HCT116 (cell line): Measurements from ENCODE around the gene RGS7. TPM values are rescaled to one million over a fixed set of nuclear protein-coding genes. Genes with fewer than 3 reads are reported as not detected.

Experiments
- ATAC-seq: fragments of 200-7000 bp; cut with Tn5 transposase; 2 replicates; pipeline ENCODE4 v1.9.1; 2020; ENCODE audit warnings: mild to moderate bottlenecking, moderate library complexity
- BruUV-seq: library from RNA; stranded (reverse); fragments of 400-500 nt; replicated peaks from 2 replicates; lab custom pipeline; 2021; lab: Mats Ljungman, UMichigan
- CTCF ChIA-PET: fragments of 300-600 bp; sonication (Branson Sonifier 250); formaldehyde crosslinking; loops from one replicate; lab custom pipeline; 2021; ENCODE audit warnings: antibody characterized with exemption; lab: Charles Lee
- POLR2A ChIA-PET: fragments of 300-600, 350-600 bp; sonication (Branson Sonifier 250); formaldehyde crosslinking; loops from one replicate; lab custom pipeline; 2021; ENCODE audit warnings: antibody characterized with exemption; lab: Charles Lee
- RAD21 ChIA-PET, 2 experiments: fragments of 300-600 bp; sonication (Branson Sonifier 250); formaldehyde crosslinking; loops; one replicate each; lab custom pipeline; 2023; ENCODE audit warnings: low total read pairs in 2 of 2; ENCODE audit not compliant: uncharacterized antibody in 2 of 2, unreplicated experiment in 2 of 2, low non-redundant PET in 1 of 2; lab: Charles Lee
- DNase-seq: peaks from one replicate; pipeline ENCODE4 v3.0.0-alpha.2; 2010; ENCODE audit warnings: low read depth, low spot score
- H2AFZ ChIP-seq: fragments of 200-600 bp; shearing (Covaris generic), sonication (generic); 2 replicates; pipeline ENCODE4 v1.6.1; 2017; ENCODE audit warnings: low read depth, mixed run types, mixed read lengths, antibody characterized with exemption, low read length; ENCODE audit not compliant: poor library complexity, severe bottlenecking
- H3K27ac ChIP-seq: 2 replicates; pipeline ENCODE4 v1.5.1; 2012; ENCODE audit warnings: low read depth, low read length
- H3K27me3 ChIP-seq: fragments of 200-600 bp; sonication (generic); 2 replicates; pipeline ENCODE4 v1.6.1; 2016; ENCODE audit warnings: mixed run types, low read length, mixed read lengths; ENCODE audit not compliant: insufficient read depth
- H3K36me3 ChIP-seq, 2 experiments: fragments of 200-500 bp in 1 of 2; fragments of 200-600 bp in 1 of 2; sonication (Bioruptor generic) in 1 of 2; sonication (generic) in 1 of 2; 2 replicates each; pipeline versions ENCODE4 v1.5.1 to v1.6.1; 2014 to 2016; ENCODE audit warnings: low read length in 2 of 2, inconsistent platforms in 1 of 2, mixed read lengths in 1 of 2, mixed run types in 1 of 2; ENCODE audit not compliant: insufficient read depth in 2 of 2, control insufficient read depth in 1 of 2
- H3K4me1 ChIP-seq, 2 experiments: fragments of 200-600 bp in 1 of 2; sonication (generic) in 1 of 2; 2 replicates each; pipeline versions ENCODE4 v1.5.1 to v1.6.1; 2012 to 2017; ENCODE audit warnings: low read length in 2 of 2, inconsistent platforms in 1 of 2, mild to moderate bottlenecking in 1 of 2, mixed read lengths in 1 of 2, mixed run types in 1 of 2, moderate library complexity in 1 of 2; ENCODE audit not compliant: insufficient read depth in 2 of 2, control insufficient read depth in 1 of 2
- H3K4me2 ChIP-seq: fragments of 200-600 bp; sonication (generic); 2 replicates; pipeline ENCODE4 v1.6.1; 2017; ENCODE audit warnings: mixed run types, low read length, mixed read lengths
- H3K4me3 ChIP-seq, 2 experiments: fragments of 200-600 bp in 1 of 2; sonication (generic) in 1 of 2; replicated peaks in 1 of 2; 2 replicates each; pipeline ENCODE4 v1.5.1; 2011 to 2016; ENCODE audit warnings: low read length in 2 of 2, control low read depth in 1 of 2, low read depth in 1 of 2, mild to moderate bottlenecking in 1 of 2, mixed read lengths in 1 of 2, mixed run types in 1 of 2
- H3K79me2 ChIP-seq: fragments of 200-600 bp; sonication (generic); 2 replicates; pipeline ENCODE4 v1.6.1; 2017; ENCODE audit warnings: mild to moderate bottlenecking, mixed run types, low read length, moderate library complexity, mixed read lengths; ENCODE audit not compliant: insufficient read depth
- H3K9ac ChIP-seq: fragments of 200-600 bp; sonication (generic); 2 replicates; pipeline ENCODE4 v1.6.1; 2016; ENCODE audit warnings: low read length, mixed read lengths
- H3K9me2 ChIP-seq: fragments of 200-600 bp; sonication (generic), shearing (Covaris generic); 2 replicates; pipeline ENCODE4 v1.6.1; 2017; ENCODE audit warnings: mixed run types, mild to moderate bottlenecking, moderate library complexity; ENCODE audit not compliant: insufficient read depth
- H3K9me3 ChIP-seq, 2 experiments: fragments of 200-500 bp in 1 of 2; fragments of 200-600 bp in 1 of 2; sonication (Bioruptor generic) in 1 of 2; sonication (generic) in 1 of 2; 2 replicates each; pipeline ENCODE4 v1.6.1; 2014 to 2017; ENCODE audit warnings: low read length in 2 of 2, mixed read lengths in 2 of 2, inconsistent platforms in 1 of 2, low read depth in 1 of 2, mild to moderate bottlenecking in 1 of 2, mixed run types in 1 of 2, moderate library complexity in 1 of 2; ENCODE audit not compliant: control insufficient read depth in 1 of 2, insufficient read depth in 1 of 2
- H4K20me1 ChIP-seq: fragments of 200-600 bp; sonication (generic), shearing (Covaris generic); 2 replicates; pipeline ENCODE4 v1.6.1; 2017; ENCODE audit warnings: mixed run types, mild to moderate bottlenecking, moderate library complexity; ENCODE audit not compliant: insufficient read depth
- ATF3 ChIP-seq: IDR thresholded peaks from 2 replicates; pipeline ENCODE4 v1.6.1; 2012
- CBX3 ChIP-seq: IDR thresholded peaks from 2 replicates; pipeline ENCODE4 v1.6.1; 2012; ENCODE audit warnings: low read depth
- CEBPB ChIP-seq: IDR thresholded peaks from 2 replicates; pipeline ENCODE4 v1.6.1; 2012; ENCODE audit warnings: low read depth
- EGR1 ChIP-seq: IDR thresholded peaks from 2 replicates; pipeline ENCODE4 v1.6.1; 2012; ENCODE audit warnings: low read depth
- ELF1 ChIP-seq: IDR thresholded peaks from 2 replicates; pipeline ENCODE4 v1.6.1; 2012; ENCODE audit warnings: low read depth, borderline replicate concordance
- EZH2phosphoT487 ChIP-seq: fragments of 200-600 bp; IDR thresholded peaks from 2 replicates; pipeline ENCODE4 v1.6.1; 2018; ENCODE audit warnings: antibody characterized with exemption, borderline replicate concordance
- FOSL1 ChIP-seq: IDR thresholded peaks from 2 replicates; pipeline ENCODE4 v1.6.1; 2012; ENCODE audit warnings: low read depth
- JUND ChIP-seq: IDR thresholded peaks from 2 replicates; pipeline ENCODE4 v1.6.1; 2012
- MAX ChIP-seq: IDR thresholded peaks from 2 replicates; pipeline ENCODE4 v1.6.1; 2012
- POLR2A ChIP-seq: IDR thresholded peaks from 2 replicates; pipeline ENCODE4 v1.7.0; 2011; ENCODE audit warnings: borderline replicate concordance; ENCODE audit not compliant: insufficient read depth, insufficient read length; ENCODE audit errors: extremely low read depth
- POLR2AphosphoS5 ChIP-seq: IDR thresholded peaks from 2 replicates; pipeline ENCODE4 v1.6.1; 2011; ENCODE audit warnings: mild to moderate bottlenecking, low read depth, low read length, moderate library complexity
- RAD21 ChIP-seq: IDR thresholded peaks from 2 replicates; pipeline ENCODE4 v1.6.1; 2012; ENCODE audit warnings: low read depth, mild to moderate bottlenecking
- REST ChIP-seq: IDR thresholded peaks from 2 replicates; pipeline ENCODE4 v1.6.1; 2012; ENCODE audit warnings: low read depth
- SIN3A ChIP-seq: IDR thresholded peaks from 2 replicates; pipeline ENCODE4 v1.6.1; 2012; ENCODE audit warnings: low read depth
- SRF ChIP-seq: IDR thresholded peaks from 2 replicates; pipeline ENCODE4 v1.6.1; 2012; ENCODE audit warnings: low read depth
- ZFX ChIP-seq: fragments of 450-650 bp; IDR thresholded peaks from 2 replicates; pipeline ENCODE4 v1.6.1; 2017
- ZNF274 ChIP-seq: fragments of 200-500 bp; sonication (Bioruptor generic); IDR thresholded peaks from 2 replicates; pipeline ENCODE4 v1.6.1; 2014; ENCODE audit warnings: mild to moderate bottlenecking, low read depth, low read length, inconsistent platforms
- intact Hi-C: fragments of 100-400 bp; cut with micrococcal nuclease; formaldehyde crosslinking; loops from 2 replicates; pipeline ENCODE4 v1.10.0; 2022
- total RNA-seq: library from RNA; stranded (reverse); gene quantifications from one replicate; pipeline ENCODE4 v1.2.1, GENCODE V29; 2021; ENCODE audit not compliant: unreplicated experiment
- TF ChIP-seq, protein P1 (sequence below): IDR thresholded peaks from 2 replicates; pipeline ENCODE4 v1.6.1; 2011; ENCODE audit warnings: mild to moderate bottlenecking, low read length, moderate library complexity; ENCODE audit not compliant: insufficient replicate concordance; ENCODE audit errors: extremely low read depth

The RGS7 gene
- total RNA-seq, 1 experiment from 2014 or later: not detected

GRCh38 chr1:241276391-241276790 lies 80.6 kb downstream of the RGS7 start:
- intact Hi-C loops: no loop called here
- Histone ChIP-seq H3K27me3 (no peaks in the 10 kb centered on the region), H2AFZ (no peak overlapping the region), H3K9me2 (no peaks in the 10 kb centered on the region), H3K36me3 (no peaks in the 10 kb centered on the region), H3K4me3 (no peak overlapping the region), H3K9ac (no peak overlapping the region), H3K27ac (no peak overlapping the region), H3K9me3 (peaks cover 8 to 18% of the 10 kb centered on the region in 2 experiments; a peak in 2 of 4 replicates), H3K4me1 (no peaks in the 10 kb centered on the region), H4K20me1 (no peaks in the 10 kb centered on the region), H3K79me2 (no peaks in the 10 kb centered on the region), H3K4me2 (no peak overlapping the region)
- ChIA-PET CTCF (no interaction called here), RAD21 (no interaction called here), POLR2A (no interaction called here)
- ATAC-seq (no peak), DNase-seq (no peak)
- BruUV-seq: no TSS peak
- TF ChIP-seq POLR2AphosphoS5 (no peak), ELF1 (no peak), EGR1 (no peak), CEBPB (no peak)

DNA sequence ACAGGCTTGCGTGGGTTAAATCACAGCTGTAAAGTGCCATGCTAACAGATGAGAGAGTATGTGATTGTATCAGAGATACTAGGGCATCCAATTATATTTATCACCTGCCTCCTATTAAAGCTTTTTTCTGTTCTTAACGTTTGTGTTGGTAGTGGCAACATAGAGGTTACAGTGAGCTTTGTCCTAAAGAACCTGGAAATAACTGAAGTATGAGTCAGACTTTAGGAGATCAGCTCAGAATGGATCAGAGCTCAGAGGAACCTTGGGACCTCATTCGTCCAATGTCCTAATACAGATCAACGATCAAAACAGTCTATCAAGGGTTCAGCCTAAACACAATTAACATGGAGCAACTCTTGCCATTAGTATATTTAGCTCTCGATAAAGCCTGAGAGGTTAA lies 81.0 kb downstream of the RGS7 start:
- ChIA-PET RAD21 (no interaction called here), CTCF (no interaction called here), POLR2A (no interaction called here)
- H4K20me1 ChIP-seq: no peaks in the 10 kb centered on the region
- no peaks in the 10 kb centered on the region for H3K79me2 ChIP-seq
- H3K9ac ChIP-seq: no peak overlapping the region
- no peak overlapping the region for H3K4me3 ChIP-seq
- no peaks in the 10 kb centered on the region for H3K36me3 ChIP-seq
- intact Hi-C loops: no loop called here
- no peak overlapping the region for H3K4me2 ChIP-seq
- no TSS peak for BruUV-seq
- H3K9me2 ChIP-seq: no peaks in the 10 kb centered on the region
- no peaks in the 10 kb centered on the region for H3K27me3 ChIP-seq
- ATAC-seq: no peak
- no peak overlapping the region for H3K27ac ChIP-seq
- H3K9me3 ChIP-seq: peaks cover 8 to 18% of the 10 kb centered on the region in 2 experiments; a peak in 2 of 4 replicates
- no peaks in the 10 kb centered on the region for H3K4me1 ChIP-seq
- H2AFZ ChIP-seq: no peak overlapping the region
- DNase-seq: no peak
- TF ChIP-seq REST (no peak), POLR2AphosphoS5 (no peak), CBX3 (no peak), EGR1 (no peak), JUND (no peak), CEBPB (no peak), ZNF274 (no peak), ZFX (no peak), RAD21 (no peak), POLR2A (no peak), MAX (no peak), SRF (no peak), ELF1 (no peak), SIN3A (no peak), FOSL1 (no peak), EZH2phosphoT487 (no peak), ATF3 (no peak)
- TF ChIP-seq, protein P1, sequence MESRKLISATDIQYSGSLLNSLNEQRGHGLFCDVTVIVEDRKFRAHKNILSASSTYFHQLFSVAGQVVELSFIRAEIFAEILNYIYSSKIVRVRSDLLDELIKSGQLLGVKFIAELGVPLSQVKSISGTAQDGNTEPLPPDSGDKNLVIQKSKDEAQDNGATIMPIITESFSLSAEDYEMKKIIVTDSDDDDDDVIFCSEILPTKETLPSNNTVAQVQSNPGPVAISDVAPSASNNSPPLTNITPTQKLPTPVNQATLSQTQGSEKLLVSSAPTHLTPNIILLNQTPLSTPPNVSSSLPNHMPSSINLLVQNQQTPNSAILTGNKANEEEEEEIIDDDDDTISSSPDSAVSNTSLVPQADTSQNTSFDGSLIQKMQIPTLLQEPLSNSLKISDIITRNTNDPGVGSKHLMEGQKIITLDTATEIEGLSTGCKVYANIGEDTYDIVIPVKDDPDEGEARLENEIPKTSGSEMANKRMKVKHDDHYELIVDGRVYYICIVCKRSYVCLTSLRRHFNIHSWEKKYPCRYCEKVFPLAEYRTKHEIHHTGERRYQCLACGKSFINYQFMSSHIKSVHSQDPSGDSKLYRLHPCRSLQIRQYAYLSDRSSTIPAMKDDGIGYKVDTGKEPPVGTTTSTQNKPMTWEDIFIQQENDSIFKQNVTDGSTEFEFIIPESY: no peak
